Keratinocyte (primary cell): ENCODE results near the gene MYB.

Source experiments
- CTCF ChIP-seq, 3 experiments: IDR thresholded peaks in 1 of 3; conservative IDR thresholded peaks in 1 of 3; optimal IDR thresholded peaks in 1 of 3; 2 replicates in 2 of 3; 3 replicates in 1 of 3; pipeline versions ENCODE3 to v1.5.1; 2011; ENCODE audit warnings: low read length in 3 of 3, mild to moderate bottlenecking in 3 of 3, moderate library complexity in 2 of 3, control low read depth in 1 of 3, inconsistent platforms in 1 of 3; ENCODE audit not compliant: insufficient read depth in 2 of 3; ENCODE audit errors: extremely low read depth in 1 of 3
- EZH2 ChIP-seq: IDR thresholded peaks from one replicate; pipeline ENCODE4 v1.6.1; 2012; ENCODE audit warnings: inconsistent platforms, mild to moderate bottlenecking, low read length, moderate library complexity

GRCh38 chr6:135179920-135180541 lies 1.1 kb upstream of the MYB start:
- TF ChIP-seq CTCF (optimal IDR thresholded peaks at IDR 0.05 in 1 of 3, IDR thresholded peaks at IDR 0.05 in 1 of 3, conservative IDR thresholded peaks at IDR 0.05 in 1 of 3; ENCODE audit: extremely low read depth in 1 of 3, insufficient read depth in 2 of 3, low read length in 3 of 3) = no peak
- no peak for TF ChIP-seq EZH2
